GM12865 (cell line): ENCODE results near the gene WNT6.

Experiments
- DNase-seq: peaks from one replicate; pipeline ENCODE4 v3.0.0; 2010; ENCODE audit warnings: low read depth
- H3K4me3 ChIP-seq: 2 replicates; pipeline ENCODE4 v1.5.1; 2011; ENCODE audit warnings: mild to moderate bottlenecking, low read depth, low read length, control low read depth
- TF ChIP-seq, protein P1 (sequence below): IDR thresholded peaks from 2 replicates; pipeline ENCODE4 v1.5.1; 2011; ENCODE audit warnings: low read length, control low read depth, low read depth, inconsistent platforms; ENCODE audit not compliant: insufficient read depth; ENCODE audit errors: missing control alignments

Gene WNT6

DNA sequence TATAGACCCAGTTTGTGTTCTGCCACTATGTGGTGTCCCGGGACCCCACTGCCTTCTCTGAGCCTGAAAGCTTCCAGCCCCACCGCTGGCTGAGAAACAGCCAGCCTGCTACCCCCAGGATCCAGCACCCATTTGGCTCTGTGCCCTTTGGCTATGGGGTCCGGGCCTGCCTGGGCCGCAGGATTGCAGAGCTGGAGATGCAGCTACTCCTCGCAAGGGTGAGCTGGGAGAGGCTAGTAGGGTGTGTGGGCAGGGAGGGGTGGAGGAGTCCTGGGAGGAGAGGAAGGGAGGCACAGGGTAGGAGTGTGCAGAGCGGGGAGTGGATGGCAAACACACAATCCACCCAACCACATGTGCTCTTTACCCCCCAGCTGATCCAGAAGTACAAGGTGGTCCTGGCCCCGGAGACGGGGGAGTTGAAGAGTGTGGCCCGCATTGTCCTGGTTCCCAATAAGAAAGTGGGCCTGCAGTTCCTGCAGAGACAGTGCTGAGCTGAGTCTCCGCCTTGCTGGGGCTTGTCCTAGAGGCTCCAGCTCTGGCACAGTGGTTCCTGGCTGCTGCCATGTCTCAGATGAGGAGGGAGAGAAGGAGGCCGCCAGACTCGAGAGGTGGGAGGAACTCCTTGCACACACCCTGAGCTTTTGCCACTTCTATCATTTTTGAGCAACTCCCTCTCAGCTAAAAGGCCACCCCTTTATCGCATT, 44.9 kb upstream of the WNT6 start:
- H3K4me3 ChIP-seq, result no peak overlapping the region
- no peak for DNase-seq
- TF ChIP-seq, protein P1, sequence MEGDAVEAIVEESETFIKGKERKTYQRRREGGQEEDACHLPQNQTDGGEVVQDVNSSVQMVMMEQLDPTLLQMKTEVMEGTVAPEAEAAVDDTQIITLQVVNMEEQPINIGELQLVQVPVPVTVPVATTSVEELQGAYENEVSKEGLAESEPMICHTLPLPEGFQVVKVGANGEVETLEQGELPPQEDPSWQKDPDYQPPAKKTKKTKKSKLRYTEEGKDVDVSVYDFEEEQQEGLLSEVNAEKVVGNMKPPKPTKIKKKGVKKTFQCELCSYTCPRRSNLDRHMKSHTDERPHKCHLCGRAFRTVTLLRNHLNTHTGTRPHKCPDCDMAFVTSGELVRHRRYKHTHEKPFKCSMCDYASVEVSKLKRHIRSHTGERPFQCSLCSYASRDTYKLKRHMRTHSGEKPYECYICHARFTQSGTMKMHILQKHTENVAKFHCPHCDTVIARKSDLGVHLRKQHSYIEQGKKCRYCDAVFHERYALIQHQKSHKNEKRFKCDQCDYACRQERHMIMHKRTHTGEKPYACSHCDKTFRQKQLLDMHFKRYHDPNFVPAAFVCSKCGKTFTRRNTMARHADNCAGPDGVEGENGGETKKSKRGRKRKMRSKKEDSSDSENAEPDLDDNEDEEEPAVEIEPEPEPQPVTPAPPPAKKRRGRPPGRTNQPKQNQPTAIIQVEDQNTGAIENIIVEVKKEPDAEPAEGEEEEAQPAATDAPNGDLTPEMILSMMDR, result no peak

DNA sequence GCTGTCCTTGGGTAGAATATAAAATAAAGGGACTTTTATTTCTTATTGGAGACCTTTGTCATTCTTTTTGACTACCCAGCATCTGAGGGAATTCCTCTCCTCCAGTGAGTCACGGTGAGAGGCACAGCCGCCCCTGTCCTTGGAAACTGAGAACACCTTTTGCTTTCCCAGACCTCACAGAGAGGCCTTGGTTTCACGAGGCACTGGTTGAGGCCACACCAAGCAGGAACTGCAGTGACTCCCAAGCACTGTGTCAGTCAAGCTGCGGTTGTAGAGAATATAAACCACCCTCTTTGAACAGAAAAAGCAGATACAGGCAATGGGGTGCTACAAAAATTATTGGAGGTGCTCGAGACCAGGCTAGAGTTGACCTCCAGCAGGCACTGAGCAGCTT, 44.4 kb upstream of the WNT6 start:
- H3K4me3 ChIP-seq, result no peak overlapping the region
- TF ChIP-seq, protein P1, result no peak
- no peak for DNase-seq

DNA sequence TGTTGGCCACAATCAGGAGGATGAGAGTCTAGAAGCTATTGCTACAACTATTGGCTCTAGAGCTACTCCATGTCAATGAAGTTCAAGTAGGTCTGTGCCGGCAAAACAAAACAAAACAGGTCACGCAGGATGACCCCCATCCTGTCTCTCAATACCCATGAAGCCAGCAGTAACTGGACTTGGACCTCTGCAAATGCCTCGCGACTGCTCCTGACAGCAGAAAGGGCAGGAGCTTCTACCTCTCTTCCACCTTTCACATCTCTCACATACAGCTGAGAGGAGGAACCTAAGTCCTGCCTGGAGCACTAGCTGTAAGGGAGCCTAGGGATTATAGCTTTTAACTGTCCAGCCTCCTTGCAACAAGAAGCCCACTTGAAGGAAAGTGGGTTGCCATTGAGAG, 44.0 kb upstream of the WNT6 start:
- DNase-seq, result no peak
- no peak overlapping the region for H3K4me3 ChIP-seq
- TF ChIP-seq, protein P1, result no peak

DNA sequence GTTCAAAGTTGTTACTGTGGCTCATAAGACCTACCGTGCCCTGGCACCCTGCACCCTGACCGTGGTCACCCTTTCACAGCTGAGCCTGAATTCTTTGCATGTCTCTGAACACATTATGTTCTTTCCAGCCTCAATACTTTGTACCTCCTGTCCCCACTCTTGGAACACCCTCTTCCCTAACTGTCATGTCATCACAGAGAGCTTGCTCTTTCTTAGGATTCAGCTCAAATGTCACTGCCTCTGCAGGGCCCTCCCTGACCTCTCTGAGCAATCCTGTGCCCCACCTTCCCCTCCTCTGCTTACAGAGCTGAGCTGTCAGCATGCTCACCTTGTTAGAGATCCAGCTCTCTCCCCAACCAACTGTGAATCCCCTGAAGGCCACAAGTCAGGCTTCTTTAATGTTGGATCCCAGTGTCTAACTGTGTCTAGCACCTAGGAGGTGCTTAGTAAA, 43.0 kb upstream of the WNT6 start:
- TF ChIP-seq, protein P1, result no peak
- DNase-seq, result no peak
- H3K4me3 ChIP-seq, result no peak overlapping the region

DNA sequence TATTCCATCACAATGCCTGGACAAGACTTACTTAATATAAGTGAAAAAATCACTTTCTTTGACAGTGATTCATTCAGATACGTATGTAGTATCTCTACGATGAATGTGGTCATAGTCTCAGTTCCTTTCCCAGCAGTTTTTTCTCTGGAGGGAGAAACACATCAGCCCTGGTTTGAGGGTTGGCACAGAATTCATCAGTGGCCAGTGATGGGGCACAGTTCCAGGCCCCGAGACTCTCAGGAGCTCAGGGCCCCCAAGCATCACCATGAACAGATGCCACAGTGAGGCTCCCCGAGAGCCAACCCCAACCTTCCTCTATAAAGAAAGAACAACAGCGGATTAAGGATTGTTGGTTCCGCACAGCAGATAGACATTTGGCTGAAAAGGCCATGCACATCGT, 40.5 kb upstream of the WNT6 start:
- no peak overlapping the region for H3K4me3 ChIP-seq
- no peak for DNase-seq
- TF ChIP-seq, protein P1, result no peak

DNA sequence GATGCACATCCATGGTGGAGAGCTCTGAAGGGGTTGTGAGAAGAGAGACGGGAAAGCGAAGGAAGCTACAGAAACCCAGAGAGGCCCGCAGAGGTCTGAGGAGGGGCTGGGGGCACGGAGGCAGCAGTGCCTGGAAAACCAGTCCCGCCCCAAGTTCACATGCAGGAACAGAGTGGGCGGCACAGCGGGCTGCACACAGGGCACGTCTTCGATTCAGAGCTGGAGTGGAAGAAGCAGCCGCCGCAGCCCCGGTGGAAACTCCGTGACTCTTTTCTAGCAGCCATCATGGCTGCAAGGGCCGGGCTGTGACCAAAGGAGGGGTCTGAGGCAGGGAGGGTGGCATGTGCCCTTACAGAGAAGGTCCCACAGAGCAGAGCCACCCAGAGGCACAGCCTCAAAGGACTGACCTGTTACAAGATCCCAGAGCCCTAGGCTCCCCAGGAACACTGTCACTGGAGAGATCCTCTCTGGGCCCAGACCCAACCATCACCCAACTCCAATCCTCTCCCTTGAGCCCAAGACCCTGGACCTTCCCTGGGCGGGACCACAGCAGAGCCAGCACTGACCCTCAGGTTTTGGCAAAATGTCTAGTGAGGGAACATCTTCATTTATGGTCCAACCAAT, 38.7 kb upstream of the WNT6 start:
- no peak overlapping the region for H3K4me3 ChIP-seq
- TF ChIP-seq, protein P1, result no peak
- no peak for DNase-seq
